HG02610 (cell line): ENCODE measurements around the gene HSPA6.
"Not testable (repeated sequence)": the region's sequence is repeated elsewhere in the genome, so short reads cannot be mapped to it uniquely, and the experiment has no call there.

Source experiments
- ATAC-seq: cut with Tn5 transposase; IDR thresholded peaks from one replicate; pipeline ENCODE4 v1.9.1; 2021; ENCODE audit warnings: mild to moderate bottlenecking, moderate library complexity; ENCODE audit not compliant: unreplicated experiment

HSPA6 gene

DNA sequence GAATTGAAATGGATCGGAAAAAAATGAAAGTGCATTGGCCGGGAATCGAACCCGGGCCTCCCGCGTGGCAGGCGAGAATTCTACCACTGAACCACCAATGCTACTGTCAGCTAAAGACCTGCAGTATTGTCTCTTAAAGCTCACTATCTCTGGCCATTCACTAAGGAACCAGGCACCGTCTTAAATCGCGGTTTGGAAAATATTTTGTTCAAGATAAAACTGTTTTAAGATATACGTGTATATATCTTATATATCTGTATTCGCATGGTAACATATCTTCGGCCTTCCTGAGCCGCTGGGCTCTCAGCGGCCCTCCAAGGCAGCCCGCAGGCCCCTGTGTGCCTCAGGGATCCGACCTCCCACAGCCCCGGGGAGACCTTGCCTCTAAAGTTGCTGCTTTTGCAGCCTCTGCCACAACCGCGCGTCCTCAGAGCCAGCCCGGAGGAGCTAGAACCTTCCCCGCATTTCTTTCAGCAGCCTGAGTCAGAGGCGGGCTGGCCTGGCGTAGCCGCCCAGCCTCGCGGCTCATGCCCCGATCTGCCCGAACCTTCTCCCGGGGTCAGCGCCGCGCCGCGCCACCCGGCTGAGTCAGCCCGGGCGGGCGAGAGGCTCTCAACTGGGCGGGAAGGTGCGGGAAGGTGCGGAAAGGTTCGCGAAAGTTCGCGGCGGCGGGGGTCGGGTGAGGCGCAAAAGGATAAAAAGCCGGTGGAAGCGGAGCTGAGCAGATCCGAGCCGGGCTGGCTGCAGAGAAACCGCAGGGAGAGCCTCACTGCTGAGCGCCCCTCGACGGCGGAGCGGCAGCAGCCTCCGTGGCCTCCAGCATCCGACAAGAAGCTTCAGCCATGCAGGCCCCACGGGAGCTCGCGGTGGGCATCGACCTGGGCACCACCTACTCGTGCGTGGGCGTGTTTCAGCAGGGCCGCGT is at the start of gene HSPA6:
HSPA6 (plus strand) TSS at position 724 of the 925 bp plus-strand sequence; CDS start at position 843, 119 bp downstream.
- peak; percentile 53 for ATAC-seq

DNA sequence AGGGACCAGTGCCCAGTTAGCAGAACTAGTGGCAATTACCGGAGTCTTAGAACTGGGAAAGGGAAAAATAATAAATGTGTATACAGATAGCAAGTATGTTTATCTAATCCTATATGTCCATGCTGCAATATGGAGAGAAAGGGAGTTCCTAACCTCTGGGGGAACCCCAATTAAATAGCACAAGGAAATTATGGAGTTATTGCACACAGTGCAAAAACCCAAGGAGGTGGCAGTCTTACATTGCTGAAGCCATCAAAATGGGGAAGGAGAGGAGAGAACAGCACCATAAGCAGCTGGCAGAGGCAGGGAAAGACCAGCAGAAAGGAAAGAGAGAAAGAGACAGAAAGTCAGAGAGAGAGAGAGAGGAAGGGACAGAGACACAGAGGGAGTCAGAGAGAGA is 46.6 kb upstream of the HSPA6 start:
- not testable (repeated sequence) for ATAC-seq

- ATAC-seq = no peak
These were observed 45.4 kb upstream of the HSPA6 start for GRCh38 chr1:161478985-161479384.

DNA sequence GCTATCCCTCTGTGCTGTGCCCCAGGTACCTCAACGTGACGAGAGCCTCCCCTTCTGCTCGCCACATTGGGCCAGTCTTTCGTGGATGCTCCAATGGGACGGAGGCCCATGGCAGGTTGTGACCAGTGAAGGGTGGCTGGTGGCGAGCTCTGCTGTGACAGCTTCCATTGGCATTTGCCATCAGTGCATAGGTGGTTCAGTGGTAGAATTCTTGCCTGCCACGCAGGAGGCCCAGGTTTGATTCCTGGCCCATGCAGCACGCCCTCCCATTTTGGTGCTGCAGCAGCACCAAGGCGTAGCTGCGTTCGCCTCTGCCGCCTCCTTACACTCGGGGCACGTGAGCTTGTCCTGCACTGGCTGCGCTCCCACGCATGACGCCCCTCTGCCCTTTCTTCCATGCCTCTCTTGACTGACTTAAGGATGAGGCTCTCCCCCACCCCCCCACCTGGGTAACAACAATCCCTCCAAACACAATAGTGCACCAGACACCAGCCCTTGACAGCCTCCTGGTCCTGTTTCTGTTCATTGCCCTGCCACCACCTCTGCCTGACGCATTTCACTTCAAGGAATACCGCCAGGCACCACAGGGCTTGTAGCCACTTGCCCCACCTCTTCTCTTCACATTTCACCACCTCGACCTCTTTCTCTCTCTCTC is 43.8 kb upstream of the HSPA6 start:
- ATAC-seq = no peak

GRCh38 chr1:161481624-161482392 is 42.5 kb upstream of the HSPA6 start:
- no peak for ATAC-seq

- no peak for ATAC-seq
These were observed 41.7 kb upstream of the HSPA6 start for GRCh38 chr1:161482610-161483009.

GRCh38 chr1:161483361-161483760 is 41.0 kb upstream of the HSPA6 start:
- ATAC-seq = no peak

- ATAC-seq = no peak
These were observed 39.7 kb upstream of the HSPA6 start for GRCh38 chr1:161484613-161485012.

GRCh38 chr1:161486806-161487741 is 37.3 kb upstream of the HSPA6 start:
- no peak for ATAC-seq

DNA sequence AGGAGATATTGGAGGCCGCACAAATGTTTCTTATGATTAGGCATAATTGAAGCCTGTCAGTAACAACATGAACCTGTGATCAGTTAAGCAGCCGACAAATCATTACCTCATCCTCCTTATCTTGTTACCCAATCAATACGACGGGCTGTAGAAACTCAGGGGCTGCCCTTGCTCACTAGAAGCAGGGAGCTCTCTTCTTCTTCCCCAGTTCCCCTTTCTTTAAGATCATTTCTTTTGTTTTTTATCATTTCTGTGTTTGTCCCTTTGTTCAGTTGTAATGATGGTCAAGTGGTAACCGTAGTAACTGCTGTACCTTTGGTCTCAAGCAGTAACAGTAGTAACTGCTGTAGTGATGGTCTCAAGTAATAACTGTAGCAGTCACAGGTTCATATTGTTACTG is 32.9 kb upstream of the HSPA6 start:
- ATAC-seq = peak; percentile 61

DNA sequence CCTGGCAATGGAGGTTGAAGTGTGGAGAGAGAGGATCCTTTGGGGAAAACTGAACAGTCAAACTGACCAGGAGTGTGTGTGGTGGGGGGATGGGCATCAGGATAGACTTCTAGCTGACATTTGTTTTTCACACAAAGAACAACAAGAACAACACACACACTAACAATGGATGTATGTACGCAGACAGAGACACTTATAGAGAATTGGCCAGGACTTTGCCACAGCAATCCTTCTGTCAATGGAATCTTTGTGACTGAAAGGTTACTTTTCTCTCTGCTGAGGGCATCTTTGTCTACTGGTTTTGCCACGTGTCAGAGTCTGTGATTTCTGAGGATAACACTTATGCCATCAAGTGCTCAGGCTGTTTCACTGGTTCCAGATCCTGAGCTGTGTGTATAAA is 31.5 kb upstream of the HSPA6 start:
- ATAC-seq = no peak

DNA sequence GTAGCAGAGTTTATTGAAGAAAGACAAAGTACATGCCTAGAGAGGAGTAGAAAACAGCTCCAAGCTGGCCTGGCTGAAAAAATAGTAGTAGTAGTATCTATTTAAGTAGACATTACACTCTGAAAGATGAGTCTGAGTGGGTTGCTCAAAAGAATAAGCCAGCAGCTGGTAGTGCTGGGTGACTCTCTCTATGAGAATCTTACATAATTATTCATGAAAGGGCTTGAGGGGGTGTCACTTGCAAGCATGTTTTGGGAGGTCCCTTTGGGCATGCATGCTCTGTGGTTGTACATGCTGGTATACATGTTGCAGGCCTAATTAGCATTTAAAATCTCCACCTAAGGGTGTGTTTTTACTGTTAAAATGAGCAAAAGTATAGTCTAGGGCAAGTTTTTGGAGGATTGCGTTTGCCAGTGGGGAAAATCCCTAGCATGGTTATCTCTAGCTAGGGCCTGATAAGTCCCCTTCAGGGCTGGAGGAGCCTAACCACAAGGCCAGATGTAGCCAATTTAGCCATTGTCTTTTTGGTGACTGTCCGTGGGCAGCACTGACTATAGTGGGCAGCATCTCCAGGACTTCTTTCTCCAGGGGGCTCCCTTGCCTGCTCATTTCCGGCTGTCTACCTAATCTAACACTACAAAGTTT is 30.1 kb upstream of the HSPA6 start:
- ATAC-seq = no peak

- no peak for ATAC-seq
These were observed 28.9 kb upstream of the HSPA6 start for GRCh38 chr1:161495490-161495889.

GRCh38 chr1:161497961-161498360 is 26.4 kb upstream of the HSPA6 start:
- ATAC-seq = no peak

- ATAC-seq = no peak
These were observed 25.7 kb upstream of the HSPA6 start for GRCh38 chr1:161498646-161499045.

DNA sequence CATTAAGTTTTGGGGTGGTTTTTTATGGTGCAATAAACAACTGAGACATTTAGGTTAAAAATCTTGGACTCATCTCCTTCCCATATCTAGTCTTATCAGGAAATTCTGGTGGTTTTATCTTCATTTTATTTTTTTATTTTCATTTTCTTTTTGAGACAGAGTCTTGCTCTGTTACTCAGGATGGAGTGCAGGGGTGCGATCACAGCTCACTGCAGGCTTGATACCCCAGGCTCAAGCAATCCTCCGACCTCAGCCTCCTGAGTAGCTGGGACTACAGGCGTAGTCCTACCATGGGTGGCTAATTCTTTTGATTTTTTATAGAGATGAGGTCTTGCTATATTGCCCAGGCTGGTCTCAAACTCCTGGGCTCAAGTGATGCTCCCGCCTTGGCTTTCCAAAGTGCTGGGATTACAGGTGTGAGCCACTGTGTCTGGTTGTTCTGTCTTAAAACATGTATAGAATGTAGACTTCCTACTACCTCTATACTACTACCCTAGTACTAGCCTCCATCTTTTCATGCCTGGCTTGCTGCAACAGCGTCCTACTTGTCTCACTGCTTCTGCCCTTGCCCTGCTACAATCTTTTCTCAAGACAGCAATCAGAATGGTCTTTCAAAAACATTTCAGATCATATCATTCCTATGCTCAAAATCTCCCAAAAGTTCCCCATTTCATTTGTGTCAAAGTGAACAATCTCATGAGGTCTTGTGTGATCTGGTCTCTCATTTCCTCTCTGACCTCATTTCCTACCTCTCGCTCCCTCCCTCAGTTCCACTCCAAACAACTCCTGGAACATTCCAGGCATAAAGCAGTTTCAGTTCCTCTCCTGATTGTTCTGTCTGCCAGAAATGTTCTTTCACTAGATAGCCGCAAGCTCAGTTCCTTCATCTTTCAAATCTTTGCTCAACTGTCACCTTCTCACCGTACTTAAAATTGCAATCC is 25.0 kb upstream of the HSPA6 start:
- peak; percentile 51 for ATAC-seq

DNA sequence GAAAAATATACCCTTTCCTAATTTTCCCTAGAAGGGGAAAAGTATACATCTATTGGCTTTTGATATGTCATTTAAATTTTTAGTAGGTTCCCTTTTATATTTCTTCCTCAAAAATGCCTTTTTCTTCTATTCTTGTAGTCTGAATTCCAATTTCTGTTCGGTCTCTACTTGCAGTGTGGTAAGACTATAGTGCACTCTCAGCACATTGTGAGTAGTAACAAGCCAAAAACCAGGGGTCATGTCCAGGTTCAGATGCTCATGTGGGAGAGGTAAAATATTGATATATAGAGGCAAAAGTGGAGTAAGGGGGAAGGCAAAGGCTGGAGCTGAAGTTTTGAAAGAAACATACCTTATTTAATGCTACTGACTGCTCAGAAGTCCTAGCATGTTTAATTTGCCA is 23.1 kb upstream of the HSPA6 start:
- ATAC-seq = no peak

- ATAC-seq = no peak
These were observed 22.2 kb upstream of the HSPA6 start for GRCh38 chr1:161502181-161502580.
